DOHH2 (cell line): ENCODE results near the gene RUNDC3A.

Experiments used
- CTCF ChIP-seq: fragments of 200-600 bp; sonication (generic); IDR thresholded peaks from one replicate; pipeline ENCODE4 v1.5.1; 2014; ENCODE audit warnings: antibody characterized with exemption, mild to moderate bottlenecking, low read depth, low read length; ENCODE audit not compliant: poor library complexity, severe bottlenecking
- EZH2phosphoT487 ChIP-seq: fragments of 200-600 bp; sonication (generic); IDR thresholded peaks from 2 replicates; pipeline ENCODE4 v1.6.1; 2017; ENCODE audit warnings: borderline replicate concordance, mild to moderate bottlenecking, antibody characterized with exemption, low read length, moderate library complexity, mixed read lengths

GRCh38 chr17:44281570-44281969 is 26.8 kb upstream of the RUNDC3A start:
- TF ChIP-seq CTCF (no peak), EZH2phosphoT487 (no peak)
